Effector CD4-positive, alpha-beta T cell (primary cell): ENCODE results near the gene SOX21. TPM values are rescaled to one million over a fixed set of nuclear protein-coding genes. Genes with fewer than 3 reads are reported as not detected.
"Not testable (repeated sequence)": the region's sequence is repeated elsewhere in the genome, so short reads cannot be mapped to it uniquely, and the experiment has no call there.

Source experiments
- DNase-seq: peaks from one replicate; pipeline ENCODE4 v3.0.0-alpha.2; 2020
- total RNA-seq: gene quantifications from one replicate; lab custom pipeline; 2026; lab: John Stamatoyannopoulos, UW

SOX21 gene
- not detected for total RNA-seq

- DNase-seq: no peak
Measured at GRCh38 chr13:94712287-94712811, at the start of gene SOX21. Gene SOX21, minus strand, starts transcription at chr13:94712545. Its CDS starts 496 bp downstream, at chr13:94712049.

GRCh38 chr13:94761407-94761806, 49.1 kb upstream of the SOX21 start:
- DNase-seq: no peak

GRCh38 chr13:94759120-94759728, 46.9 kb upstream of the SOX21 start:
- no peak for DNase-seq

- no peak for DNase-seq
Measured at GRCh38 chr13:94758436-94758960, 46.2 kb upstream of the SOX21 start.

GRCh38 chr13:94753327-94753726, 41.0 kb upstream of the SOX21 start:
- DNase-seq: no peak

- no peak for DNase-seq
Measured at GRCh38 chr13:94749162-94749561, 36.8 kb upstream of the SOX21 start.

- DNase-seq: no peak
Measured at GRCh38 chr13:94739235-94739634, 26.9 kb upstream of the SOX21 start.

GRCh38 chr13:94731028-94731427, 18.7 kb upstream of the SOX21 start:
- DNase-seq: no peak

GRCh38 chr13:94729941-94730340, 17.6 kb upstream of the SOX21 start:
- DNase-seq: not testable (repeated sequence)

GRCh38 chr13:94726425-94726824, 14.1 kb upstream of the SOX21 start:
- no peak for DNase-seq

- no peak for DNase-seq
Measured at GRCh38 chr13:94722609-94723345, 10.4 kb upstream of the SOX21 start.

GRCh38 chr13:94718697-94719096, 6.4 kb upstream of the SOX21 start:
- DNase-seq: not testable (repeated sequence)

- no peak for DNase-seq
Measured at GRCh38 chr13:94717916-94718315, 5.6 kb upstream of the SOX21 start.

GRCh38 chr13:94716016-94716415, 3.7 kb upstream of the SOX21 start:
- no peak for DNase-seq

GRCh38 chr13:94713561-94714182, 1.3 kb upstream of the SOX21 start:
- no peak for DNase-seq

GRCh38 chr13:94712812-94713560, 641 bp upstream of the SOX21 start:
- no peak for DNase-seq

- DNase-seq: no peak
Measured at GRCh38 chr13:94711561-94712286, 621 bp downstream of the SOX21 start.

- DNase-seq: no peak
Measured at GRCh38 chr13:94710881-94711560, 1.3 kb downstream of the SOX21 start.

- DNase-seq: no peak
Measured at GRCh38 chr13:94710065-94710781, 2.1 kb downstream of the SOX21 start.

GRCh38 chr13:94709001-94709834, 3.1 kb downstream of the SOX21 start:
- no peak for DNase-seq
